Panc1 (cell line): ENCODE measurements around the gene NTN3. TPM values are rescaled to one million over a fixed set of nuclear protein-coding genes. Genes with fewer than 3 reads are reported as not detected.

Experiments used
- ATAC-seq: fragments of 200-7000 bp; cut with Tn5 transposase; 2 replicates; pipeline ENCODE4 v1.9.1; 2020; ENCODE audit warnings: mild to moderate bottlenecking, moderate library complexity
- BruUV-seq: library from RNA; stranded (reverse); fragments of 400-500 nt; replicated peaks from 2 replicates; lab custom pipeline; 2021; lab: Mats Ljungman, UMichigan
- CTCF ChIA-PET: fragments of 300-600 bp; sonication (Branson Sonifier 250); formaldehyde crosslinking; loops from one replicate; lab custom pipeline; 2022; ENCODE audit warnings: antibody characterized with exemption; lab: Charles Lee
- POLR2A ChIA-PET: fragments of 300-600 bp; sonication (Branson Sonifier 250); formaldehyde crosslinking; loops from one replicate; lab custom pipeline; 2022; ENCODE audit warnings: antibody characterized with exemption; lab: Charles Lee
- DNase-seq: peaks from one replicate; pipeline ENCODE4 v3.0.0-alpha.2; 2010; ENCODE audit warnings: low read depth, low spot score
- H3K27ac ChIP-seq: 2 replicates; pipeline ENCODE4 v1.5.1; 2011; ENCODE audit warnings: mild to moderate bottlenecking, low read length, inconsistent platforms
- H3K27me3 ChIP-seq: fragments of 200-500 bp; sonication (Bioruptor generic); 2 replicates; pipeline ENCODE4 v1.6.0; 2014; ENCODE audit warnings: low read length, inconsistent platforms; ENCODE audit not compliant: control insufficient read depth, insufficient read depth
- H3K36me3 ChIP-seq: fragments of 200-500 bp; sonication (Bioruptor generic); 2 replicates; pipeline ENCODE4 v1.5.1; 2014; ENCODE audit warnings: inconsistent platforms, mild to moderate bottlenecking, low read length, moderate library complexity; ENCODE audit not compliant: control insufficient read depth, insufficient read depth
- H3K4me1 ChIP-seq: 2 replicates; pipeline ENCODE4 v1.5.1; 2011; ENCODE audit warnings: inconsistent platforms, mild to moderate bottlenecking, low read length, moderate library complexity; ENCODE audit not compliant: control insufficient read depth, insufficient read depth
- H3K4me3 ChIP-seq, 2 experiments: 2 replicates each; pipeline ENCODE4 v1.5.1; 2011 to 2012; ENCODE audit warnings: low read depth in 2 of 2, low read length in 2 of 2, mild to moderate bottlenecking in 2 of 2, inconsistent platforms in 1 of 2, moderate library complexity in 1 of 2
- H3K9me3 ChIP-seq: fragments of 200-500 bp; sonication (Bioruptor generic); 2 replicates; pipeline ENCODE4 v1.5.1; 2014; ENCODE audit warnings: low read depth, mild to moderate bottlenecking, inconsistent platforms, low read length, moderate library complexity; ENCODE audit not compliant: control insufficient read depth, insufficient read depth
- POLR2AphosphoS5 ChIP-seq: IDR thresholded peaks from 2 replicates; pipeline ENCODE4 v1.6.1; 2012; ENCODE audit warnings: mild to moderate bottlenecking, low read depth, low read length, moderate library complexity
- REST ChIP-seq, 2 experiments: IDR thresholded peaks; 2 replicates each; pipeline ENCODE4 v1.6.1; 2011 to 2012; ENCODE audit warnings: low read depth in 2 of 2, control low read depth in 1 of 2, low read length in 1 of 2, mild to moderate bottlenecking in 1 of 2, moderate library complexity in 1 of 2; ENCODE audit not compliant: insufficient read depth in 1 of 2
- SIN3A ChIP-seq: IDR thresholded peaks from 2 replicates; pipeline ENCODE4 v1.6.1; 2012; ENCODE audit warnings: low read depth, mild to moderate bottlenecking, low read length, moderate library complexity, borderline replicate concordance; ENCODE audit not compliant: insufficient read depth
- TCF7L2 ChIP-seq: IDR thresholded peaks from 2 replicates; pipeline ENCODE4 v1.6.1; 2011; ENCODE audit warnings: mild to moderate bottlenecking, low read depth, low read length, inconsistent platforms
- in situ Hi-C: cut with HindIII; loops from 2 replicates; pipeline ENCODE4 v1.10.0; 2016; ENCODE audit warnings: low sequenced_read_pairs, low pct_unique_long_range_greater_than_20kb
- intact Hi-C: fragments of 100-400 bp; cut with micrococcal nuclease; formaldehyde crosslinking; loops from one replicate; pipeline ENCODE4 v1.10.0; 2022; ENCODE audit not compliant: unreplicated experiment
- total RNA-seq: library from RNA; stranded (reverse); gene quantifications from one replicate; pipeline ENCODE4 v1.2.1, GENCODE V29; 2021; ENCODE audit not compliant: unreplicated experiment
- TF ChIP-seq, protein P1 (sequence below): fragments of 450-650 bp; IDR thresholded peaks from 2 replicates; pipeline ENCODE4 v1.5.1; 2017; ENCODE audit warnings: mild to moderate bottlenecking

The NTN3 gene
- total RNA-seq, 1 experiment from 2014 or later: 3.2 TPM

DNA sequence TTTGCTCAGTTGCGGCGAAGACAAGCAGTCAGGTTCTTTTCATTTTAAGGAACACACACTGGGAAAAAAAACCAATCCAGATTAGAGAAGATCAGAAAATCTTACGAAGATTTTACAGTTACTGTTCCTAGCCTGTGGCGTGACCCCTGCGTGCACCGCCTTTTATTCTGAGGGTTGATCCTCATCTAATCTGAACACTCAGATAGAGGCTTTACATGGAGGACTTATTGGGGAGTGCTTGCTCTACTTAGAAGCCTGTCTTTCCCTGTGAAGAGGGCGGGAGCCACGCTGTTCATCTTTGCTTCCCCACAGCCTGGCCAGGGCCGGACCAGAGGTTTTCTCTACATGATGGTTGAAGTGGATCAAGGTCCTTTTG, 5.2 kb downstream of the NTN3 start:
- TF ChIP-seq POLR2AphosphoS5: no peak
- no peak for TF ChIP-seq TCF7L2
- TF ChIP-seq SIN3A: no peak
- TF ChIP-seq, protein P1, sequence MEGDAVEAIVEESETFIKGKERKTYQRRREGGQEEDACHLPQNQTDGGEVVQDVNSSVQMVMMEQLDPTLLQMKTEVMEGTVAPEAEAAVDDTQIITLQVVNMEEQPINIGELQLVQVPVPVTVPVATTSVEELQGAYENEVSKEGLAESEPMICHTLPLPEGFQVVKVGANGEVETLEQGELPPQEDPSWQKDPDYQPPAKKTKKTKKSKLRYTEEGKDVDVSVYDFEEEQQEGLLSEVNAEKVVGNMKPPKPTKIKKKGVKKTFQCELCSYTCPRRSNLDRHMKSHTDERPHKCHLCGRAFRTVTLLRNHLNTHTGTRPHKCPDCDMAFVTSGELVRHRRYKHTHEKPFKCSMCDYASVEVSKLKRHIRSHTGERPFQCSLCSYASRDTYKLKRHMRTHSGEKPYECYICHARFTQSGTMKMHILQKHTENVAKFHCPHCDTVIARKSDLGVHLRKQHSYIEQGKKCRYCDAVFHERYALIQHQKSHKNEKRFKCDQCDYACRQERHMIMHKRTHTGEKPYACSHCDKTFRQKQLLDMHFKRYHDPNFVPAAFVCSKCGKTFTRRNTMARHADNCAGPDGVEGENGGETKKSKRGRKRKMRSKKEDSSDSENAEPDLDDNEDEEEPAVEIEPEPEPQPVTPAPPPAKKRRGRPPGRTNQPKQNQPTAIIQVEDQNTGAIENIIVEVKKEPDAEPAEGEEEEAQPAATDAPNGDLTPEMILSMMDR: no peak
- no peak for TF ChIP-seq REST (IDR thresholded peaks at IDR 0.05; ENCODE audit: insufficient read depth in 1 of 2, low read depth in 2 of 2, low read length in 1 of 2)
- H3K4me1 ChIP-seq: peaks cover 33% of the 10 kb centered on the region
- no peaks in the 10 kb centered on the region for H3K27me3 ChIP-seq
- in situ Hi-C loops (no loop called here), intact Hi-C loops (no loop called here)
- H3K4me3 ChIP-seq: peak overlapping the region; percentile 58 to 60; a peak in 2 of 4 replicates
- H3K9me3 ChIP-seq: no peaks in the 10 kb centered on the region
- CTCF ChIA-PET: no interaction called here
- no TSS peak for BruUV-seq
- POLR2A ChIA-PET: no interaction called here
- ATAC-seq: no peak
- DNase-seq: no peak
- peak overlapping the region; percentile 29; the same call in 1 of the 2 replicates for H3K27ac ChIP-seq
- no peaks in the 10 kb centered on the region; the same call in 1 of the 2 replicates for H3K36me3 ChIP-seq

GRCh38 chr16:2476741-2477140, 5.6 kb downstream of the NTN3 start:
- no peak for ATAC-seq
- no peak for DNase-seq
- ChIA-PET CTCF (no interaction called here), POLR2A (interaction anchor here (1.1 kb wide), 1 partner anchor 8 kb away, joined by 3 read pairs; no protein-coding TSS in a partner anchor)
- Histone ChIP-seq H3K4me1 (peaks cover 29% of the 10 kb centered on the region), H3K9me3 (no peaks in the 10 kb centered on the region), H3K36me3 (no peaks in the 10 kb centered on the region; the same call in 1 of the 2 replicates), H3K27ac (no peak overlapping the region), H3K27me3 (no peaks in the 10 kb centered on the region), H3K4me3 (no peak overlapping the region)
- in situ Hi-C loops (no loop called here), intact Hi-C loops (no loop called here)
- no TSS peak for BruUV-seq
- TF ChIP-seq POLR2AphosphoS5 (no peak), TCF7L2 (no peak), SIN3A (no peak), REST (IDR thresholded peaks at IDR 0.05; ENCODE audit: insufficient read depth in 1 of 2, low read depth in 2 of 2, low read length in 1 of 2) (no peak)
- TF ChIP-seq, protein P1: no peak
